TTC549 (cell line): ENCODE results near the gene SDHC.
"Not testable (repeated sequence)": the region's sequence is repeated elsewhere in the genome, so short reads cannot be mapped to it uniquely, and the experiment has no call there.

Experiments used
- FAIRE-seq: peaks from 2 replicates; lab custom pipeline; 2012; peaks lifted over from hg19 to GRCh38; lab: Jason Lieb, UNC

The SDHC gene

GRCh38 chr1:161311595-161312181 lies 2.5 kb upstream of the SDHC start:
- FAIRE-seq, result no peak

- FAIRE-seq, result no peak
These were observed 504 bp upstream of the SDHC start for GRCh38 chr1:161313554-161314200.

- not testable (repeated sequence) for FAIRE-seq
These were observed 1.9 kb downstream of the SDHC start for GRCh38 chr1:161315841-161316674.

GRCh38 chr1:161324020-161324419 lies 9.8 kb downstream of the SDHC start:
- no peak for FAIRE-seq

GRCh38 chr1:161330346-161330745 lies 16.2 kb downstream of the SDHC start:
- no peak for FAIRE-seq

- no peak for FAIRE-seq
These were observed 19.0 kb downstream of the SDHC start for GRCh38 chr1:161333166-161333565.

GRCh38 chr1:161335796-161336195 lies 21.6 kb downstream of the SDHC start:
- FAIRE-seq, result no peak

- no peak for FAIRE-seq
These were observed 28.0 kb downstream of the SDHC start for GRCh38 chr1:161342177-161342576.

- FAIRE-seq, result no peak
These were observed 28.6 kb downstream of the SDHC start for GRCh38 chr1:161342821-161343220.

GRCh38 chr1:161350671-161351070 lies 36.5 kb downstream of the SDHC start:
- FAIRE-seq, result no peak

GRCh38 chr1:161351482-161351881 lies 37.3 kb downstream of the SDHC start:
- no peak for FAIRE-seq

- no peak for FAIRE-seq
These were observed 42.9 kb downstream of the SDHC start for GRCh38 chr1:161357073-161357472.

- no peak for FAIRE-seq
These were observed 45.1 kb downstream of the SDHC start for GRCh38 chr1:161359291-161359690.

GRCh38 chr1:161364332-161364731 lies 50.2 kb downstream of the SDHC start:
- FAIRE-seq, result no peak

GRCh38 chr1:161365207-161365606 lies 51.0 kb downstream of the SDHC start:
- FAIRE-seq, result no peak

GRCh38 chr1:161367684-161368400 lies 53.7 kb downstream of the SDHC start, which contains the start of gene CFAP126:
CFAP126 (minus strand) TSS chr1:161367876; CDS start chr1:161367868, 8 bp downstream.
- peak; percentile 88 for FAIRE-seq

GRCh38 chr1:161373442-161373841 lies 59.3 kb downstream of the SDHC start:
- FAIRE-seq, result no peak

- peak; percentile 98 for FAIRE-seq
These were observed 60.2 kb downstream of the SDHC start for GRCh38 chr1:161374373-161374772.

GRCh38 chr1:161378014-161378413 lies 63.8 kb downstream of the SDHC start:
- FAIRE-seq, result no peak

- FAIRE-seq, result no peak
These were observed 64.9 kb downstream of the SDHC start for GRCh38 chr1:161379071-161379470.

- no peak for FAIRE-seq
These were observed 67.5 kb downstream of the SDHC start for GRCh38 chr1:161381707-161382106.

GRCh38 chr1:161382214-161383019 lies 68.2 kb downstream of the SDHC start:
- FAIRE-seq, result peak; percentile 100
